GM13977 (cell line): ENCODE measurements around the gene SETD3.

Source experiments
- DNase-seq: peaks from one replicate; pipeline ENCODE4 v3.0.0; 2012; ENCODE audit warnings: low spot score
- CTCF ChIP-seq: IDR thresholded peaks from 2 replicates; pipeline ENCODE4 v1.5.1; 2012; ENCODE audit warnings: mild to moderate bottlenecking, control low read depth; ENCODE audit not compliant: insufficient read depth; ENCODE audit errors: extremely low read depth, missing control alignments
- in situ Hi-C: fragments of 300-500 bp; cut with MboI; formaldehyde crosslinking; loops from one replicate; pipeline ENCODE4 v1.12.0; 2022; ENCODE audit warnings: low sequenced_read_pairs, low pct_unique_long_range_greater_than_20kb, mixed read lengths, inconsistent platforms; ENCODE audit not compliant: unreplicated experiment

The SETD3 gene

GRCh38 chr14:99524804-99525698, 44.4 kb upstream of the SETD3 start:
- TF ChIP-seq CTCF, result no peak
- in situ Hi-C loops, result loop anchor here (25.0 kb wide), 1 partner anchor 362 kb away; no protein-coding TSS in a partner anchor
- no peak for DNase-seq

- in situ Hi-C loops, result no loop called here
- no peak for TF ChIP-seq CTCF
- DNase-seq, result no peak
Observed at GRCh38 chr14:99524091-99524661, 43.5 kb upstream of the SETD3 start.

GRCh38 chr14:99523704-99524055, 43.0 kb upstream of the SETD3 start:
- TF ChIP-seq CTCF, result no peak
- DNase-seq, result no peak
- in situ Hi-C loops, result no loop called here

- DNase-seq, result no peak
- in situ Hi-C loops, result no loop called here
- TF ChIP-seq CTCF, result no peak
Observed at GRCh38 chr14:99522934-99523703, 42.5 kb upstream of the SETD3 start.

GRCh38 chr14:99522457-99522891, 41.8 kb upstream of the SETD3 start:
- no peak for TF ChIP-seq CTCF
- no peak for DNase-seq
- in situ Hi-C loops, result no loop called here

GRCh38 chr14:99522025-99522401, 41.4 kb upstream of the SETD3 start:
- no peak for DNase-seq
- TF ChIP-seq CTCF, result no peak
- in situ Hi-C loops, result no loop called here
